Liver (tissue), 9 donors: Measurements from ENCODE around the gene TP73. TPM values are rescaled to one million over a fixed set of nuclear protein-coding genes. Genes with fewer than 3 reads are reported as not detected.

Experiments
- DNase-seq: peaks from one replicate; pipeline ENCODE4 v3.0.0-alpha.2; 2017; ENCODE audit warnings: low spot score
- H3K27ac ChIP-seq, 2 donors: one replicate each; pipeline ENCODE4 v1.7.0; 2013; ENCODE audit warnings: inconsistent platforms in 2 of 2, low read length in 2 of 2, control low read depth in 1 of 2, low read depth in 1 of 2, mild to moderate bottlenecking in 1 of 2
- H3K27me3 ChIP-seq, 4 donors: one replicate each; pipeline versions ENCODE4 v1.6.1 to v1.7.0; 2013; ENCODE audit warnings: low read length in 3 of 4, inconsistent platforms in 1 of 4, mild to moderate bottlenecking in 1 of 4, moderate library complexity in 1 of 4; ENCODE audit not compliant: control insufficient read depth in 4 of 4, insufficient read depth in 4 of 4
- H3K36me3 ChIP-seq, 4 donors: one replicate each; pipeline versions ENCODE4 v1.6.1 to v1.7.0; 2013; ENCODE audit warnings: low read length in 3 of 4, mild to moderate bottlenecking in 3 of 4, low read depth in 1 of 4, moderate library complexity in 1 of 4; ENCODE audit not compliant: control insufficient read depth in 4 of 4, insufficient read depth in 3 of 4
- H3K4me1 ChIP-seq, 4 donors: one replicate each; pipeline versions ENCODE4 v1.6.1 to v1.7.0; 2013; ENCODE audit warnings: low read length in 3 of 4, mild to moderate bottlenecking in 3 of 4, moderate library complexity in 1 of 4; ENCODE audit not compliant: control insufficient read depth in 4 of 4, insufficient read depth in 4 of 4
- H3K4me3 ChIP-seq, 3 donors: one replicate each; pipeline versions ENCODE4 v1.6.1 to v1.7.0; 2013; ENCODE audit warnings: low read length in 3 of 3, control low read depth in 1 of 3, low read depth in 1 of 3, mild to moderate bottlenecking in 1 of 3
- H3K9ac ChIP-seq, 2 donors: one replicate each; pipeline ENCODE4 v1.7.0; 2013; ENCODE audit warnings: low read length in 2 of 2, mild to moderate bottlenecking in 2 of 2, moderate library complexity in 2 of 2, control low read depth in 1 of 2, low read depth in 1 of 2
- H3K9me3 ChIP-seq, 4 donors: one replicate each; pipeline versions ENCODE4 v1.6.1 to v1.7.0; 2013; ENCODE audit warnings: low read length in 3 of 4; ENCODE audit not compliant: control insufficient read depth in 4 of 4
- EGR1 ChIP-seq, 2 donors: IDR thresholded peaks; 2 replicates each; pipeline ENCODE4 v1.6.1; 2016 to 2018; ENCODE audit warnings: antibody characterized with exemption in 2 of 2, low read depth in 2 of 2
- FOXA1 ChIP-seq: IDR thresholded peaks from 2 replicates; pipeline ENCODE4 v1.6.1; 2016; ENCODE audit warnings: antibody characterized with exemption
- FOXA2 ChIP-seq: IDR thresholded peaks from 2 replicates; pipeline ENCODE4 v1.6.1; 2016; ENCODE audit warnings: antibody characterized with exemption
- GABPA ChIP-seq, 2 donors: IDR thresholded peaks in 1 of 2; conservative IDR thresholded peaks in 1 of 2; 2 replicates each; pipeline ENCODE4 v1.6.1; 2016; ENCODE audit warnings: antibody characterized with exemption in 2 of 2, mild to moderate bottlenecking in 1 of 2, moderate library complexity in 1 of 2
- HNF4A ChIP-seq, 2 donors: conservative IDR thresholded peaks; 2 replicates each; pipeline ENCODE4 v1.6.1; 2016; ENCODE audit warnings: antibody characterized with exemption in 2 of 2, mild to moderate bottlenecking in 2 of 2
- HNF4G ChIP-seq: IDR thresholded peaks from 2 replicates; pipeline ENCODE4 v1.6.1; 2016; ENCODE audit warnings: antibody characterized with exemption
- JUND ChIP-seq, 2 donors: IDR thresholded peaks; 2 replicates each; pipeline ENCODE4 v1.6.1; 2016; ENCODE audit warnings: antibody characterized with exemption in 2 of 2
- NR2F2 ChIP-seq: IDR thresholded peaks from 2 replicates; pipeline ENCODE4 v1.6.1; 2016; ENCODE audit warnings: antibody characterized with exemption
- RAD21 ChIP-seq, 2 donors: IDR thresholded peaks; 2 replicates each; pipeline ENCODE4 v1.6.1; 2016; ENCODE audit warnings: antibody characterized with exemption in 2 of 2, mild to moderate bottlenecking in 2 of 2
- RXRA ChIP-seq, 2 donors: IDR thresholded peaks; 2 replicates each; pipeline ENCODE4 v1.6.1; 2017 to 2018; ENCODE audit warnings: antibody characterized with exemption in 2 of 2, mild to moderate bottlenecking in 1 of 2
- SP1 ChIP-seq: IDR thresholded peaks from 2 replicates; pipeline ENCODE4 v1.6.1; 2018; ENCODE audit warnings: antibody characterized with exemption, mild to moderate bottlenecking
- TAF1 ChIP-seq: conservative IDR thresholded peaks from 2 replicates; pipeline ENCODE4 v1.6.1; 2016; ENCODE audit warnings: antibody characterized with exemption, mild to moderate bottlenecking
- YY1 ChIP-seq: IDR thresholded peaks from 2 replicates; pipeline ENCODE4 v1.6.1; 2016; ENCODE audit warnings: antibody characterized with exemption, mild to moderate bottlenecking
- WGBS: extraction: QIAGEN DNeasy Blood & Tissue Kit; methylation state at CpG from one replicate; pipeline ENCODE4 v1.1.7; 2013; 5-methylcytosine and 5-hydroxymethylcytosine counted together
- polyA plus RNA-seq, 2 donors: library from polyadenylated mRNA; stranded (reverse) in 1 of 2; unstranded in 1 of 2; fragments of 200-250 nt in 1 of 2; fragments of >200 nt in 1 of 2; fragmentation: Nextera tagmentation in 1 of 2; extraction: Ambion mirVana in 1 of 2; gene quantifications; one replicate each; pipeline versions ENCODE4 v1.2.1 to v1.2.3, GENCODE V29; 2013 to 2015
- total RNA-seq, 2 donors: library from RNA; depleted of rRNA; stranded (reverse); fragments of >200 nt; gene quantifications; one replicate each; pipeline ENCODE4 v1.2.3, GENCODE V29; 2014
- TF ChIP-seq, protein P1 (sequence below): IDR thresholded peaks from 2 replicates; pipeline ENCODE4 v1.6.1; 2016; ENCODE audit warnings: antibody characterized with exemption
- TF ChIP-seq, protein P2 (sequence below): IDR thresholded peaks from 2 replicates; pipeline ENCODE4 v1.6.1; 2016; ENCODE audit warnings: antibody characterized with exemption
- TF ChIP-seq, protein P3 (sequence below): fragments of 150-350 bp; IDR thresholded peaks from 2 replicates; pipeline ENCODE4 v1.5.1; 2017; ENCODE audit warnings: improper control_type of control experiment, low read depth, low read length; ENCODE audit not compliant: missing input control
- TF ChIP-seq, protein P4 (sequence below): IDR thresholded peaks from 2 replicates; pipeline ENCODE4 v1.6.1; 2016; ENCODE audit warnings: antibody characterized with exemption, mild to moderate bottlenecking
- TF ChIP-seq, protein P5 (sequence below): IDR thresholded peaks from 2 replicates; pipeline ENCODE4 v1.6.1; 2016; ENCODE audit warnings: antibody characterized with exemption
- donor health status: healthy.
- donor health status: healthy.
- donor health status: healthy.
- donor health status: healthy.
- donor health status: healthy.

Gene TP73
- total and polyA plus RNA-seq, 4 donors: 0.08 to 0.29 (median 0.18) TPM

DNA sequence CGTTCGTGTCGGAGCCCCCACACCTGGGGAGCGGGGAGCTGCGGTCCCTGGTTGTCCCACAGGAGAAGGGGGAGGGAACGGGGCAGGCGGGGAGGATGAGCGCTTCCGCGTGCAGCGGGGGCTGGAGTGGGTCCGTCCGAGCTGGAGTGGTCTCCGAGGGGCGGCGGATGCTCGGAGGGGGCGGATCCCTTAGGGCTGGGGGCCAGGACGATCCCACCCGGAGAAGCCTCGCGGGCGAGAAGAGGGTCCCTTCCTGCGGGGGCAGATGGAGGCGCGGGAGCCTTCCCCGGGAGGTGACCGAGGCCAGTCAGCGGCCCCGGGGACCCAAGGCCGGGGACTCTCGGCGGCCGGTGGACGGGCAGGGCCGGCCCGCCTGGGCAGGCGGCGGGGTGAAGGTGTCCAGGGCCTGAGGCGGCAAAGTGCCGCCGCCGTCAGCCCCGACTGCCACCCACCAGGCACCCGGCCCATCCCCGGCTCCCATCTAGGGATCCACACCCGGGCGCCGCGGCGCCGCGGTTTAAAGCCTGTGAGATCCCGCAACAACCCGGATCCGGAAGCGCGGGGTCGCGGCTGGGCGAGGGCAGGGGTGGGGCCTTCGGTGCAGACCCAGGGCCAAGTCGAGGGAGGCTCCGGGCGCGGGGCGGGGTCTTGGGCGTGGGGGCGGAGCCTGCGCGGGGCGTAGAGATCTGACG lies 94.7 kb downstream of the TP73 start:
- Histone ChIP-seq H3K36me3 (peaks cover 0 to 10% (median 4%) of the 10 kb centered on the region in 4 donors), H3K27me3 (no peaks in the 10 kb centered on the region), H3K4me1 (peaks cover 4 to 29% (median 14%) of the 10 kb centered on the region in 4 donors), H3K9ac (peak overlapping the region in 1 of 2 donors; percentile 74), H3K4me3 (peak overlapping the region; percentile 80 to 85 (median 85)), H3K9me3 (no peaks in the 10 kb centered on the region), H3K27ac (peak overlapping the region in 1 of 2 donors; percentile 3)
- 2% methylated on average over 73 of the region's 73 CpGs for WGBS
- TF ChIP-seq NR2F2: no peak
- TF ChIP-seq FOXA2: no peak
- TF ChIP-seq HNF4A (conservative IDR thresholded peaks at IDR 0.05): peak in 1 of 2 donors; percentile 38
- peak; percentile 73 to 93 for TF ChIP-seq GABPA (IDR thresholded peaks at IDR 0.05 in 1 of 2, conservative IDR thresholded peaks at IDR 0.05 in 1 of 2)
- DNase-seq: peak; percentile 91

DNA sequence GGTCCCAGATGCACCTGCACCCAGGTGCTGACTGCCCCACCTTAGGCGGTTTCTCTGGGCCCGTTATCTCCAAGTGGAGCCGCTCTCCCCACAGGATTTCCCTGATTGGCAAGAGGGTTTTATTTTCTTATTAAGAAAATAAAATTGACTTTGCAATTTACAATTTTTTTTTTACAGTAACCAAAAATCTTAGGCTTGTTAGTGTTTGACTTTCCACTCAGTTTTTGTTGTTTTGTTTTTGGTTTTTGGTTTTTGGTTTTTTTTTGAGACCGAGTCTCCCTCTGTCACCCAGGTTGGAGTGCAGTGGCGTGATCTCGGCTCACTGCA lies 95.2 kb downstream of the TP73 start:
- H3K27me3 ChIP-seq: no peaks in the 10 kb centered on the region
- no peak overlapping the region for H3K27ac ChIP-seq
- DNase-seq: no peak
- H3K4me3 ChIP-seq: peak overlapping the region in 2 of 3 donors; percentile 80 to 85
- TF ChIP-seq, protein P1, sequence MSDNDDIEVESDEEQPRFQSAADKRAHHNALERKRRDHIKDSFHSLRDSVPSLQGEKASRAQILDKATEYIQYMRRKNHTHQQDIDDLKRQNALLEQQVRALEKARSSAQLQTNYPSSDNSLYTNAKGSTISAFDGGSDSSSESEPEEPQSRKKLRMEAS: no peak
- TF ChIP-seq HNF4G (no peak), EGR1 (IDR thresholded peaks at IDR 0.05; ENCODE audit: low read depth in 2 of 2) (no peak), TAF1 (no peak), YY1 (no peak), FOXA2 (no peak), RXRA (IDR thresholded peaks at IDR 0.05) (no peak), GABPA (IDR thresholded peaks at IDR 0.05 in 1 of 2, conservative IDR thresholded peaks at IDR 0.05 in 1 of 2) (no peak), RAD21 (IDR thresholded peaks at IDR 0.05) (no peak), FOXA1 (no peak), JUND (IDR thresholded peaks at IDR 0.05) (no peak), SP1 (no peak), HNF4A (conservative IDR thresholded peaks at IDR 0.05) (no peak), NR2F2 (no peak)
- TF ChIP-seq, protein P2, sequence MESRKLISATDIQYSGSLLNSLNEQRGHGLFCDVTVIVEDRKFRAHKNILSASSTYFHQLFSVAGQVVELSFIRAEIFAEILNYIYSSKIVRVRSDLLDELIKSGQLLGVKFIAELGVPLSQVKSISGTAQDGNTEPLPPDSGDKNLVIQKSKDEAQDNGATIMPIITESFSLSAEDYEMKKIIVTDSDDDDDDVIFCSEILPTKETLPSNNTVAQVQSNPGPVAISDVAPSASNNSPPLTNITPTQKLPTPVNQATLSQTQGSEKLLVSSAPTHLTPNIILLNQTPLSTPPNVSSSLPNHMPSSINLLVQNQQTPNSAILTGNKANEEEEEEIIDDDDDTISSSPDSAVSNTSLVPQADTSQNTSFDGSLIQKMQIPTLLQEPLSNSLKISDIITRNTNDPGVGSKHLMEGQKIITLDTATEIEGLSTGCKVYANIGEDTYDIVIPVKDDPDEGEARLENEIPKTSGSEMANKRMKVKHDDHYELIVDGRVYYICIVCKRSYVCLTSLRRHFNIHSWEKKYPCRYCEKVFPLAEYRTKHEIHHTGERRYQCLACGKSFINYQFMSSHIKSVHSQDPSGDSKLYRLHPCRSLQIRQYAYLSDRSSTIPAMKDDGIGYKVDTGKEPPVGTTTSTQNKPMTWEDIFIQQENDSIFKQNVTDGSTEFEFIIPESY: no peak
- TF ChIP-seq, protein P3, sequence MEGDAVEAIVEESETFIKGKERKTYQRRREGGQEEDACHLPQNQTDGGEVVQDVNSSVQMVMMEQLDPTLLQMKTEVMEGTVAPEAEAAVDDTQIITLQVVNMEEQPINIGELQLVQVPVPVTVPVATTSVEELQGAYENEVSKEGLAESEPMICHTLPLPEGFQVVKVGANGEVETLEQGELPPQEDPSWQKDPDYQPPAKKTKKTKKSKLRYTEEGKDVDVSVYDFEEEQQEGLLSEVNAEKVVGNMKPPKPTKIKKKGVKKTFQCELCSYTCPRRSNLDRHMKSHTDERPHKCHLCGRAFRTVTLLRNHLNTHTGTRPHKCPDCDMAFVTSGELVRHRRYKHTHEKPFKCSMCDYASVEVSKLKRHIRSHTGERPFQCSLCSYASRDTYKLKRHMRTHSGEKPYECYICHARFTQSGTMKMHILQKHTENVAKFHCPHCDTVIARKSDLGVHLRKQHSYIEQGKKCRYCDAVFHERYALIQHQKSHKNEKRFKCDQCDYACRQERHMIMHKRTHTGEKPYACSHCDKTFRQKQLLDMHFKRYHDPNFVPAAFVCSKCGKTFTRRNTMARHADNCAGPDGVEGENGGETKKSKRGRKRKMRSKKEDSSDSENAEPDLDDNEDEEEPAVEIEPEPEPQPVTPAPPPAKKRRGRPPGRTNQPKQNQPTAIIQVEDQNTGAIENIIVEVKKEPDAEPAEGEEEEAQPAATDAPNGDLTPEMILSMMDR: no peak
- TF ChIP-seq, protein P4, sequence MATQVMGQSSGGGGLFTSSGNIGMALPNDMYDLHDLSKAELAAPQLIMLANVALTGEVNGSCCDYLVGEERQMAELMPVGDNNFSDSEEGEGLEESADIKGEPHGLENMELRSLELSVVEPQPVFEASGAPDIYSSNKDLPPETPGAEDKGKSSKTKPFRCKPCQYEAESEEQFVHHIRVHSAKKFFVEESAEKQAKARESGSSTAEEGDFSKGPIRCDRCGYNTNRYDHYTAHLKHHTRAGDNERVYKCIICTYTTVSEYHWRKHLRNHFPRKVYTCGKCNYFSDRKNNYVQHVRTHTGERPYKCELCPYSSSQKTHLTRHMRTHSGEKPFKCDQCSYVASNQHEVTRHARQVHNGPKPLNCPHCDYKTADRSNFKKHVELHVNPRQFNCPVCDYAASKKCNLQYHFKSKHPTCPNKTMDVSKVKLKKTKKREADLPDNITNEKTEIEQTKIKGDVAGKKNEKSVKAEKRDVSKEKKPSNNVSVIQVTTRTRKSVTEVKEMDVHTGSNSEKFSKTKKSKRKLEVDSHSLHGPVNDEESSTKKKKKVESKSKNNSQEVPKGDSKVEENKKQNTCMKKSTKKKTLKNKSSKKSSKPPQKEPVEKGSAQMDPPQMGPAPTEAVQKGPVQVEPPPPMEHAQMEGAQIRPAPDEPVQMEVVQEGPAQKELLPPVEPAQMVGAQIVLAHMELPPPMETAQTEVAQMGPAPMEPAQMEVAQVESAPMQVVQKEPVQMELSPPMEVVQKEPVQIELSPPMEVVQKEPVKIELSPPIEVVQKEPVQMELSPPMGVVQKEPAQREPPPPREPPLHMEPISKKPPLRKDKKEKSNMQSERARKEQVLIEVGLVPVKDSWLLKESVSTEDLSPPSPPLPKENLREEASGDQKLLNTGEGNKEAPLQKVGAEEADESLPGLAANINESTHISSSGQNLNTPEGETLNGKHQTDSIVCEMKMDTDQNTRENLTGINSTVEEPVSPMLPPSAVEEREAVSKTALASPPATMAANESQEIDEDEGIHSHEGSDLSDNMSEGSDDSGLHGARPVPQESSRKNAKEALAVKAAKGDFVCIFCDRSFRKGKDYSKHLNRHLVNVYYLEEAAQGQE: no peak
- TF ChIP-seq, protein P5, sequence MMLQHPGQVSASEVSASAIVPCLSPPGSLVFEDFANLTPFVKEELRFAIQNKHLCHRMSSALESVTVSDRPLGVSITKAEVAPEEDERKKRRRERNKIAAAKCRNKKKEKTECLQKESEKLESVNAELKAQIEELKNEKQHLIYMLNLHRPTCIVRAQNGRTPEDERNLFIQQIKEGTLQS: no peak
- H3K4me1 ChIP-seq: peaks cover 4 to 29% (median 14%) of the 10 kb centered on the region in 4 donors
- peaks cover 0 to 6% (median 2%) of the 10 kb centered on the region in 4 donors for H3K36me3 ChIP-seq
- H3K9ac ChIP-seq: no peak overlapping the region
- H3K9me3 ChIP-seq: no peaks in the 10 kb centered on the region
- WGBS: 46% methylated on average over 6 of the region's 6 CpGs
